Measurements from ENCODE around the gene HAGHL. TPM values are rescaled to one million over a fixed set of nuclear protein-coding genes. Genes with fewer than 3 reads are reported as not detected.
A peak's percentile ranks its signal among the peaks of the same experiment; 100 is the strongest.
"Not testable (repeated sequence)": the region's sequence is repeated elsewhere in the genome, so short reads cannot be mapped to it uniquely, and the experiment has no call there.

HAGHL gene
- total and polyA plus RNA-seq, 4 experiments from 2014 or later = 2.2 to 24.4 (median 10.6) TPM

GRCh38 chr16:747978-748746, 21.3 kb downstream of the HAGHL start:
- Mint-ChIP-seq H3K4me1 (no peaks in the 10 kb centered on the region), H3K36me3 (no peaks in the 10 kb centered on the region), H3K27ac (no peak overlapping the region), H3K27me3 (no peaks in the 10 kb centered on the region), H3K4me3 (no peak overlapping the region), H3K9me3 (peaks cover 0 to 3% (median 0%) of the 10 kb centered on the region in 8 donors)
- no peaks in the 10 kb centered on the region for H3K36me3 ChIP-seq (ENCODE audit: insufficient read depth, low read length)
- no peak overlapping the region for H3K4me3 ChIP-seq (ENCODE audit: low read length in 2 of 2)
- no peaks in the 10 kb centered on the region for H3K27me3 ChIP-seq (ENCODE audit: insufficient read depth, low read length)
- no peak for DNase-seq
- CTCF ChIA-PET (ENCODE audit: partially characterized antibody) = no interaction called here
- no peak overlapping the region for H3K27ac ChIP-seq (ENCODE audit: low read depth, low read length)
- H3K4me1 ChIP-seq (ENCODE audit: insufficient read depth, low read length) = no peaks in the 10 kb centered on the region
- no peaks in the 10 kb centered on the region for H3K9me3 ChIP-seq (ENCODE audit: control insufficient read depth in 1 of 2, low read length in 2 of 2)
- intact Hi-C loops (cut with micrococcal nuclease) = no loop called here
- POLR2A ChIA-PET (ENCODE audit: partially characterized antibody) = interaction anchor here (0.6 kb wide), 1 partner anchor 1032 kb away, joined by 3 read pairs; no protein-coding TSS in a partner anchor

GRCh38 chr16:749010-749409, 22.1 kb downstream of the HAGHL start:
- no peak for DNase-seq
- Mint-ChIP-seq H3K27me3 (peaks cover 0 to under 1% of the 10 kb centered on the region in 2 donors), H3K4me3 (no peak overlapping the region), H3K4me1 (no peaks in the 10 kb centered on the region), H3K36me3 (no peaks in the 10 kb centered on the region), H3K9me3 (peaks cover 0 to 3% (median 0%) of the 10 kb centered on the region in 8 donors), H3K27ac (no peak overlapping the region)
- no peak overlapping the region for H3K27ac ChIP-seq (ENCODE audit: low read depth, low read length)
- intact Hi-C loops (cut with micrococcal nuclease) = no loop called here
- no peaks in the 10 kb centered on the region for H3K36me3 ChIP-seq (ENCODE audit: insufficient read depth, low read length)
- ChIA-PET CTCF (ENCODE audit: partially characterized antibody) (interaction anchor here (1.0 kb wide), 1 partner anchor 36 kb away, joined by 3 read pairs; no protein-coding TSS in a partner anchor), POLR2A (ENCODE audit: partially characterized antibody) (no interaction called here)
- H3K9me3 ChIP-seq (ENCODE audit: control insufficient read depth in 1 of 2, low read length in 2 of 2) = no peaks in the 10 kb centered on the region
- no peaks in the 10 kb centered on the region for H3K27me3 ChIP-seq (ENCODE audit: insufficient read depth, low read length)
- H3K4me3 ChIP-seq (ENCODE audit: low read length in 2 of 2) = no peak overlapping the region
- no peaks in the 10 kb centered on the region for H3K4me1 ChIP-seq (ENCODE audit: insufficient read depth, low read length)

GRCh38 chr16:750485-750884, 23.6 kb downstream of the HAGHL start:
- H3K27ac ChIP-seq (ENCODE audit: low read depth, low read length) = no peak overlapping the region
- intact Hi-C loops (cut with micrococcal nuclease) = no loop called here
- Mint-ChIP-seq H3K4me3 (no peak overlapping the region), H3K9me3 (peaks cover 0 to 3% (median 0%) of the 10 kb centered on the region in 8 donors), H3K36me3 (no peaks in the 10 kb centered on the region), H3K27me3 (peaks cover 0 to 1% of the 10 kb centered on the region in 2 donors), H3K27ac (peak overlapping the region in 1 of 7 donors; percentile 42), H3K4me1 (peaks cover 0 to 2% (median under 1%) of the 10 kb centered on the region in 4 donors)
- no peaks in the 10 kb centered on the region for H3K9me3 ChIP-seq (ENCODE audit: control insufficient read depth in 1 of 2, low read length in 2 of 2)
- H3K27me3 ChIP-seq (ENCODE audit: insufficient read depth, low read length) = no peaks in the 10 kb centered on the region
- no peak for DNase-seq
- POLR2A ChIA-PET (ENCODE audit: partially characterized antibody) = interaction anchor here (1.2 kb wide), 1 partner anchor 10 kb away, joined by 3 read pairs; the partner anchor contains the start of gene CIAO3
- H3K36me3 ChIP-seq (ENCODE audit: insufficient read depth, low read length) = no peaks in the 10 kb centered on the region
- CTCF ChIA-PET (ENCODE audit: partially characterized antibody) = interaction anchor here (1.6 kb wide), 1 partner anchor 34 kb away, joined by 4 read pairs; no protein-coding TSS in a partner anchor
- H3K4me3 ChIP-seq (ENCODE audit: low read length in 2 of 2) = no peak overlapping the region
- H3K4me1 ChIP-seq (ENCODE audit: insufficient read depth, low read length) = no peaks in the 10 kb centered on the region

- no peak for DNase-seq
- no peaks in the 10 kb centered on the region for H3K4me1 ChIP-seq (ENCODE audit: insufficient read depth, low read length)
- no peaks in the 10 kb centered on the region for H3K27me3 ChIP-seq (ENCODE audit: insufficient read depth, low read length)
- ChIA-PET CTCF (ENCODE audit: partially characterized antibody) (interaction anchor here (0.9 to 1.6 kb wide), 2 partner anchors 35 to 39 kb away, joined by 3 to 4 read pairs; no protein-coding TSS in a partner anchor), POLR2A (ENCODE audit: partially characterized antibody) (interaction anchor here (0.7 to 1.2 kb wide), 2 partner anchors 10 to 56 kb away, joined by 3 read pairs; partner anchors contain the start of gene CIAO3)
- H3K27me3 Mint-ChIP-seq = peaks cover under 1 to 1% of the 10 kb centered on the region in 2 donors
- peaks cover 0 to 1% of the 10 kb centered on the region in 2 donors for H3K36me3 Mint-ChIP-seq
- H3K4me3 ChIP-seq (ENCODE audit: low read length in 2 of 2) = no peak overlapping the region
- no peak overlapping the region for H3K4me3 Mint-ChIP-seq
- H3K27ac Mint-ChIP-seq = no peak overlapping the region
- H3K4me1 Mint-ChIP-seq = peaks cover 0 to 2% (median under 1%) of the 10 kb centered on the region in 4 donors
- H3K9me3 ChIP-seq (ENCODE audit: control insufficient read depth in 1 of 2, low read length in 2 of 2) = no peaks in the 10 kb centered on the region
- peaks cover 0 to 3% (median 0%) of the 10 kb centered on the region in 8 donors for H3K9me3 Mint-ChIP-seq
- no peaks in the 10 kb centered on the region for H3K36me3 ChIP-seq (ENCODE audit: insufficient read depth, low read length)
- intact Hi-C loops (cut with micrococcal nuclease) = no loop called here
- no peak overlapping the region for H3K27ac ChIP-seq (ENCODE audit: low read depth, low read length)
Measured at GRCh38 chr16:751152-752006, 24.5 kb downstream of the HAGHL start.

- H3K4me3 Mint-ChIP-seq = no peak overlapping the region
- intact Hi-C loops (cut with micrococcal nuclease) = no loop called here
- Histone ChIP-seq H3K27ac (ENCODE audit: low read depth, low read length) (no peak overlapping the region), H3K27me3 (ENCODE audit: insufficient read depth, low read length) (no peaks in the 10 kb centered on the region), H3K4me1 (ENCODE audit: insufficient read depth, low read length) (no peaks in the 10 kb centered on the region), H3K9me3 (ENCODE audit: control insufficient read depth in 1 of 2, low read length in 2 of 2) (no peaks in the 10 kb centered on the region), H3K4me3 (ENCODE audit: low read length in 2 of 2) (no peak overlapping the region), H3K36me3 (ENCODE audit: insufficient read depth, low read length) (no peaks in the 10 kb centered on the region)
- peaks cover 0 to 3% of the 10 kb centered on the region in 2 donors for H3K36me3 Mint-ChIP-seq
- H3K9me3 Mint-ChIP-seq = peaks cover 0 to 5% (median 1%) of the 10 kb centered on the region in 8 donors
- no peak for DNase-seq
- no peak overlapping the region for H3K27ac Mint-ChIP-seq
- CTCF ChIA-PET (ENCODE audit: partially characterized antibody) = interaction anchor here (0.9 kb wide), 1 partner anchor 39 kb away, joined by 3 read pairs; no protein-coding TSS in a partner anchor
- peaks cover 0 to 2% (median under 1%) of the 10 kb centered on the region in 4 donors for H3K4me1 Mint-ChIP-seq
- POLR2A ChIA-PET (ENCODE audit: partially characterized antibody) = interaction anchor here (0.7 kb wide), 1 partner anchor 57 kb away, joined by 3 read pairs; no protein-coding TSS in a partner anchor
- peaks cover 3 to 4% of the 10 kb centered on the region in 2 donors for H3K27me3 Mint-ChIP-seq
Measured at GRCh38 chr16:752007-752312, 25.1 kb downstream of the HAGHL start.

GRCh38 chr16:754121-754607, 27.3 kb downstream of the HAGHL start:
- H3K9me3 Mint-ChIP-seq; POLR2A ChIA-PET (ENCODE audit: partially characterized antibody); H3K36me3 Mint-ChIP-seq; DNase-seq; H3K36me3 ChIP-seq (ENCODE audit: insufficient read depth, low read length); intact Hi-C loops (cut with micrococcal nuclease); H3K4me3 Mint-ChIP-seq; H3K4me1 ChIP-seq (ENCODE audit: insufficient read depth, low read length); H3K9me3 ChIP-seq (ENCODE audit: control insufficient read depth in 1 of 2, low read length in 2 of 2); H3K27ac Mint-ChIP-seq; H3K27me3 ChIP-seq (ENCODE audit: insufficient read depth, low read length); H3K27me3 Mint-ChIP-seq; H3K4me1 Mint-ChIP-seq; H3K4me3 ChIP-seq (ENCODE audit: low read length in 2 of 2); H3K27ac ChIP-seq (ENCODE audit: low read depth, low read length): not testable (repeated sequence)
- CTCF ChIA-PET (ENCODE audit: partially characterized antibody) = interaction anchor here (0.7 to 0.9 kb wide), 2 partner anchors 24 to 42 kb away, joined by 3 read pairs; no protein-coding TSS in a partner anchor

All from CD4-positive, alpha-beta memory T cell (primary cell).